C4-2B (cell line): Measurements from ENCODE around the gene COMMD7.

Source experiments
- CTCF ChIP-seq: fragments of 450-650 bp; conservative IDR thresholded peaks from 2 replicates; pipeline ENCODE4 v1.5.1; 2017; ENCODE audit warnings: mild to moderate bottlenecking
- ZFX ChIP-seq: fragments of 450-650 bp; IDR thresholded peaks from 2 replicates; pipeline ENCODE4 v1.6.1; 2017

- no peak for TF ChIP-seq CTCF
- no peak for TF ChIP-seq ZFX
These were observed 42.9 kb upstream of the COMMD7 start for GRCh38 chr20:32786059-32786760.
